Measurements from ENCODE around the gene TMEM37. TPM values are rescaled to one million over a fixed set of nuclear protein-coding genes. Genes with fewer than 3 reads are reported as not detected.

Gene TMEM37
- total RNA-seq, 3 donors from 2014 or later (not counting 1 experiment from before 2014, with no cell fraction given): not detected

DNA sequence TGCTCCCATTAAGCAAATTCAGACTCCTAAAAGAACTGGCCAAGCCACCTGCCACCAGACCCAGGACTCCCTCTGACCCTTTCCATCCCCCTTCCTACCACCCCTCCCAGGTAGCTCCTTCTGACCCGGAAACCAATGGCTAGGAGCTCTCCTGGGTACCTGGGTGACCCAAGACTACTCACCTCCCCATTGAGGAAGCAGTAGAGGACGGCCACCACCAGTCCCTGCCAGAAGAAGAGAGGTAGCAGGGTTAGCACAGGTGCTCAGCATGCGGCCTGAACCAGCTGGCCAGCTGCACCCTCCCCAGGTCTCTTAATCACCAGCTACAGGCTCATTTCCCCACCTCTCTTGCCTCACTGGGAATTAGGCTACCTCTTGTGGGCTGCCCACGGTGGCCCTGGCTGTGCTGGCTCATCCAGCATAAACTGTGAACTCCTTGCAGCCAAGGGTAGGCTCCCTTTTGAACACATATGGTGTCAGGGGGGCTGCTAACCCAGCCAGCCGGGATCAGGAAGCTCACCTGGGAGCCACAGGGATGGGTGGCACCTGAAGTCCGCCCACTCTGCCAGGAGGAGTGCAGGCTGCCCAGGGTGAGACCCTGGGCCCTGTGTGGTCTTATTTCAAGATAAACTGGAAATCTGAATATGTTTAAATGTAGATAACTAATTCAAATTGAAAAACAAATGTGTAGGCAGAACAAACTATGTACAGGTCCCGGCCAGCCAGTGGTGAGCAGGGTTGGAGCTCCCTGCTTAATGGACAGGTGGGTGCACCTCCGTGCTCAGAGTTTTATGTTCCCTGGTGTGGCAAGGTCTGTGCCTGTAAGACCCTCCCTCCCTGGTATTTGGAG lies 9.9 kb downstream of the TMEM37 start:
- no peak overlapping the region for H3K27ac ChIP-seq (ENCODE audit: low read length)
- no peaks in the 10 kb centered on the region for H3K36me3 ChIP-seq (ENCODE audit: control insufficient read depth, insufficient read depth, low read length)
- H3K27me3 ChIP-seq (ENCODE audit: control insufficient read depth, insufficient read depth, low read length): peaks cover 1% of the 10 kb centered on the region
- ATAC-seq (no peak), DNase-seq (no peak)
- H3K4me3 ChIP-seq (ENCODE audit: low read length): no peak overlapping the region
- no peaks in the 10 kb centered on the region for H3K4me1 ChIP-seq (ENCODE audit: control insufficient read depth, insufficient read depth, low read length)
- Mint-ChIP-seq H3K27me3 (ENCODE audit: low read depth in 2 of 2) (peaks cover 2 to 8% of the 10 kb centered on the region in 2 donors), H3K4me1 (no peaks in the 10 kb centered on the region), H3K36me3 (no peaks in the 10 kb centered on the region), H3K9me3 (no peaks in the 10 kb centered on the region), H3K27ac (no peak overlapping the region), H3K4me3 (no peak overlapping the region)
- whole genome bisulfite sequencing (ENCODE audit: insufficient coverage): 88% methylated on average over 8 of the region's 8 CpGs
- TF ChIP-seq, protein P1, sequence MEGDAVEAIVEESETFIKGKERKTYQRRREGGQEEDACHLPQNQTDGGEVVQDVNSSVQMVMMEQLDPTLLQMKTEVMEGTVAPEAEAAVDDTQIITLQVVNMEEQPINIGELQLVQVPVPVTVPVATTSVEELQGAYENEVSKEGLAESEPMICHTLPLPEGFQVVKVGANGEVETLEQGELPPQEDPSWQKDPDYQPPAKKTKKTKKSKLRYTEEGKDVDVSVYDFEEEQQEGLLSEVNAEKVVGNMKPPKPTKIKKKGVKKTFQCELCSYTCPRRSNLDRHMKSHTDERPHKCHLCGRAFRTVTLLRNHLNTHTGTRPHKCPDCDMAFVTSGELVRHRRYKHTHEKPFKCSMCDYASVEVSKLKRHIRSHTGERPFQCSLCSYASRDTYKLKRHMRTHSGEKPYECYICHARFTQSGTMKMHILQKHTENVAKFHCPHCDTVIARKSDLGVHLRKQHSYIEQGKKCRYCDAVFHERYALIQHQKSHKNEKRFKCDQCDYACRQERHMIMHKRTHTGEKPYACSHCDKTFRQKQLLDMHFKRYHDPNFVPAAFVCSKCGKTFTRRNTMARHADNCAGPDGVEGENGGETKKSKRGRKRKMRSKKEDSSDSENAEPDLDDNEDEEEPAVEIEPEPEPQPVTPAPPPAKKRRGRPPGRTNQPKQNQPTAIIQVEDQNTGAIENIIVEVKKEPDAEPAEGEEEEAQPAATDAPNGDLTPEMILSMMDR (IDR thresholded peaks at IDR 0.05): no peak
- intact Hi-C loops (cut with micrococcal nuclease): no loop called here
- no peaks in the 10 kb centered on the region for H3K9me3 ChIP-seq (ENCODE audit: control insufficient read depth, insufficient read depth, low read length)

- Mint-ChIP-seq H3K36me3 (no peaks in the 10 kb centered on the region), H3K27ac (no peak overlapping the region), H3K27me3 (ENCODE audit: low read depth in 2 of 2) (peaks cover 6 to 14% of the 10 kb centered on the region in 2 donors), H3K4me3 (no peak overlapping the region), H3K9me3 (no peaks in the 10 kb centered on the region), H3K4me1 (no peaks in the 10 kb centered on the region)
- H3K27ac ChIP-seq (ENCODE audit: low read length): no peak overlapping the region
- no peaks in the 10 kb centered on the region for H3K4me1 ChIP-seq (ENCODE audit: control insufficient read depth, insufficient read depth, low read length)
- H3K4me3 ChIP-seq (ENCODE audit: low read length): no peak overlapping the region
- no peaks in the 10 kb centered on the region for H3K36me3 ChIP-seq (ENCODE audit: control insufficient read depth, insufficient read depth, low read length)
- no peak for DNase-seq
- TF ChIP-seq, protein P1 (IDR thresholded peaks at IDR 0.05): no peak
- intact Hi-C loops (cut with micrococcal nuclease): no loop called here
- no peaks in the 10 kb centered on the region for H3K9me3 ChIP-seq (ENCODE audit: control insufficient read depth, insufficient read depth, low read length)
- no peak for ATAC-seq
- 86% methylated on average over 7 of the region's 7 CpGs for WGBS (ENCODE audit: insufficient coverage)
- H3K27me3 ChIP-seq (ENCODE audit: control insufficient read depth, insufficient read depth, low read length): peaks cover 3% of the 10 kb centered on the region
Measured at GRCh38 chr2:119442226-119442619, 10.6 kb downstream of the TMEM37 start.

DNA sequence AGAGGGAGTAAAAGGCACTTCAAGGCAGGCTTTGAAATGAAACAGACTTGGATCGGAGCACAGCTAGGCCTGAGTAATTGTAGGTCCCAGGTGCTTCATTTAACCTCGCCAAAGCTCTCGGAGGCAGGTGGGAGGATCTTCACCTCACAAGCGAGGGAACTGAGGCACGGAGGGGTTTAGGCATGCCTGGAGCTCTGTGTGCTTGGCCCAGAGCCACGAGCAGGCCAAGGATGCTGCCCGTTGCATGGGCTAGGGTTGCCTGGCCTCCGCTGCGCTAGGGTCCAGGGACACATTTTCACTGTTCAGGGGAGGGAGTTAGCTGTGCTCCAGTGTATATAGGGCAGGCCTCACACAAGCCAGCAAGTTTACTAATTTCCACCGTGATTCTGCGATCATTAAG lies 11.2 kb downstream of the TMEM37 start:
- 91% methylated on average over 10 of the region's 11 CpGs for WGBS (ENCODE audit: insufficient coverage)
- TF ChIP-seq, protein P1 (IDR thresholded peaks at IDR 0.05): no peak
- H3K27me3 Mint-ChIP-seq (ENCODE audit: low read depth in 2 of 2): peaks cover 6 to 15% of the 10 kb centered on the region in 2 donors

More for the DNA sequence above, 11.2 kb downstream of the TMEM37 start:
- ATAC-seq: no peak
- Mint-ChIP-seq H3K27ac (no peak overlapping the region), H3K4me1 (no peaks in the 10 kb centered on the region), H3K4me3 (no peak overlapping the region), H3K9me3 (no peaks in the 10 kb centered on the region), H3K36me3 (no peaks in the 10 kb centered on the region)
- Histone ChIP-seq H3K4me3 (ENCODE audit: low read length) (no peak overlapping the region), H3K36me3 (ENCODE audit: control insufficient read depth, insufficient read depth, low read length) (no peaks in the 10 kb centered on the region), H3K27me3 (ENCODE audit: control insufficient read depth, insufficient read depth, low read length) (peaks cover 3% of the 10 kb centered on the region), H3K9me3 (ENCODE audit: control insufficient read depth, insufficient read depth, low read length) (no peaks in the 10 kb centered on the region), H3K27ac (ENCODE audit: low read length) (no peak overlapping the region), H3K4me1 (ENCODE audit: control insufficient read depth, insufficient read depth, low read length) (no peaks in the 10 kb centered on the region)
- intact Hi-C loops (cut with micrococcal nuclease): no loop called here
- DNase-seq: no peak

Measured in natural killer cell (primary cell).